Measurements from ENCODE around the gene SHCBP1L. TPM values are rescaled to one million over a fixed set of nuclear protein-coding genes. Genes with fewer than 3 reads are reported as not detected.

The SHCBP1L gene
- total RNA-seq: not detected in 2 replicates

DNA sequence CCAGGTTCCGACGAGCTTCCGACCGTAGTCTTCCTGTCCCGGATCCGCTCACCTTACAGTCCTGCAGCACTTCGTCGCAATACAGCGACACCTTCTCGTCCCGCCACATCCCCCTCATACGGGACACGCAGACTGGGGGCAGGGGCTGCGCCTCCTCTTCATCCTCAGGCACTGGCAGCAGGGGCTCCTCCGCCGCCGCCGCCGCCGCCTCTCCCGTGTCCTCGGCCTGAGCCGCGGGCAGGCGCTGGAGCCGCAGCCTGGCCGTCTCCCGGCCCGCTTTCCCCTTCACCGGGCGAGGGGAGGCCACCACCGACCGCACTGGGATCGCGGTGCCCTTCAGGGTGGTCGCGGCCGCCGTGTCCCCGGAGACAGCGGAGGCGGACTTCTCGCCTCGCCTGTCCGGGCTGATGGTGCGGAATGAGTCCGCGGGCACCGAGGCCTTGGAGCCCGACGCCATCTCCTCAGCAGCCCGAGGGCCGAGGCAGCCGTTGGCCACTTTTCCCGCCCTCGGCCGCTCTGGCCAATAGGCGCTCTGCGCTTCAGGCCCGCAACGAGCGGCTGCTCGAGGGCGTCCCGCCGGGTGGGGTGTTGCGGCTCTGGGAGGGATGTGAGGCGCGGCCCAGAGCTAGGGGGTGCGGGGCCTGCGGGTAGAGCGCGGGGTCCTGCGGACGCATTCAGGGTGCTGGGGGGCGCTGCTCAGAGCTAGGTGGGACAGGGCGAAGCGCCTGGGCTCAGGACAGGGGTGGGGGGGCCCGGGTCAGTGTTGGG is at the start of gene SHCBP1L:
Gene SHCBP1L (minus strand): TSS at position 490 of the 768 bp plus-strand sequence. CDS start 33 bp downstream, at position 457.

Small RNA genes within 50 kb of the gene (small RNA-seq; reads per million reads assigned to genes)
- not detected for gene HMGN1P4
- not detected for gene RNU6-41P

Other genes with a start within 250 kb of the SHCBP1L start
- 1.3 and 1.7 TPM in 2 replicates for gene NPL, start 163.4 kb downstream of the SHCBP1L start, total RNA-seq
- 263 and 296 TPM in 2 replicates for gene DHX9, start 113.8 kb downstream of the SHCBP1L start, total RNA-seq
- gene LAMC1, start 70.3 kb upstream of the SHCBP1L start, total RNA-seq: 364 and 409 TPM in 2 replicates
- 0.53 and 9.0 TPM in 2 replicates for gene LAMC2, start 233.1 kb upstream of the SHCBP1L start, total RNA-seq

Measured in thoracic aorta endothelial cell (primary cell).